Activated naive CD8-positive, alpha-beta T cell treated with anti-CD3 and anti-CD28 coated beads, Interleukin-2, amount 10 ng/mL, durations not matched to agents 7 days and 5 days (primary cell): ENCODE data around the gene AKAP11. TPM values are rescaled to one million over a fixed set of nuclear protein-coding genes. Genes with fewer than 3 reads are reported as not detected.
"Not testable (repeated sequence)": the region's sequence is repeated elsewhere in the genome, so short reads cannot be mapped to it uniquely, and the experiment has no call there.

Experiments used
- ATAC-seq: fragments of 150-1000 bp; cut with Tn5 transposase; one replicate; pipeline ENCODE4 v1.10.0; 2021; ENCODE audit warnings: low read depth, moderate library complexity
- POLR2A ChIA-PET: fragments of 350-600 bp; sonication (Branson Sonifier 250); formaldehyde crosslinking; loops from one replicate; lab custom pipeline; 2021; ENCODE audit warnings: antibody characterized with exemption; lab: Charles Lee
- DNase-seq: peaks from one replicate; pipeline ENCODE4 v3.0.0; 2021
- H3K27ac Mint-ChIP-seq: one replicate; pipeline ENCODE4 v1.8.0; 2022; ENCODE audit warnings: mild to moderate bottlenecking, mixed read lengths
- H3K27me3 Mint-ChIP-seq: one replicate; pipeline ENCODE4 v1.8.0; 2022; ENCODE audit warnings: mild to moderate bottlenecking, moderate library complexity, mixed read lengths
- H3K36me3 Mint-ChIP-seq: one replicate; pipeline ENCODE4 v1.8.0; 2021; ENCODE audit warnings: mild to moderate bottlenecking, mixed read lengths
- H3K4me1 Mint-ChIP-seq: one replicate; pipeline ENCODE4 v1.8.0; 2021; ENCODE audit warnings: mixed read lengths
- H3K4me3 Mint-ChIP-seq: one replicate; pipeline ENCODE4 v1.8.0; 2022; ENCODE audit warnings: mild to moderate bottlenecking, moderate library complexity, mixed read lengths
- H3K9me3 Mint-ChIP-seq: one replicate; pipeline ENCODE4 v1.8.0; 2021; ENCODE audit warnings: mixed read lengths
- total RNA-seq, 2 experiments: library from RNA; stranded (reverse); gene quantifications; one replicate each; pipeline ENCODE4 v1.2.3, GENCODE V29; 2021

AKAP11 gene, protein sequence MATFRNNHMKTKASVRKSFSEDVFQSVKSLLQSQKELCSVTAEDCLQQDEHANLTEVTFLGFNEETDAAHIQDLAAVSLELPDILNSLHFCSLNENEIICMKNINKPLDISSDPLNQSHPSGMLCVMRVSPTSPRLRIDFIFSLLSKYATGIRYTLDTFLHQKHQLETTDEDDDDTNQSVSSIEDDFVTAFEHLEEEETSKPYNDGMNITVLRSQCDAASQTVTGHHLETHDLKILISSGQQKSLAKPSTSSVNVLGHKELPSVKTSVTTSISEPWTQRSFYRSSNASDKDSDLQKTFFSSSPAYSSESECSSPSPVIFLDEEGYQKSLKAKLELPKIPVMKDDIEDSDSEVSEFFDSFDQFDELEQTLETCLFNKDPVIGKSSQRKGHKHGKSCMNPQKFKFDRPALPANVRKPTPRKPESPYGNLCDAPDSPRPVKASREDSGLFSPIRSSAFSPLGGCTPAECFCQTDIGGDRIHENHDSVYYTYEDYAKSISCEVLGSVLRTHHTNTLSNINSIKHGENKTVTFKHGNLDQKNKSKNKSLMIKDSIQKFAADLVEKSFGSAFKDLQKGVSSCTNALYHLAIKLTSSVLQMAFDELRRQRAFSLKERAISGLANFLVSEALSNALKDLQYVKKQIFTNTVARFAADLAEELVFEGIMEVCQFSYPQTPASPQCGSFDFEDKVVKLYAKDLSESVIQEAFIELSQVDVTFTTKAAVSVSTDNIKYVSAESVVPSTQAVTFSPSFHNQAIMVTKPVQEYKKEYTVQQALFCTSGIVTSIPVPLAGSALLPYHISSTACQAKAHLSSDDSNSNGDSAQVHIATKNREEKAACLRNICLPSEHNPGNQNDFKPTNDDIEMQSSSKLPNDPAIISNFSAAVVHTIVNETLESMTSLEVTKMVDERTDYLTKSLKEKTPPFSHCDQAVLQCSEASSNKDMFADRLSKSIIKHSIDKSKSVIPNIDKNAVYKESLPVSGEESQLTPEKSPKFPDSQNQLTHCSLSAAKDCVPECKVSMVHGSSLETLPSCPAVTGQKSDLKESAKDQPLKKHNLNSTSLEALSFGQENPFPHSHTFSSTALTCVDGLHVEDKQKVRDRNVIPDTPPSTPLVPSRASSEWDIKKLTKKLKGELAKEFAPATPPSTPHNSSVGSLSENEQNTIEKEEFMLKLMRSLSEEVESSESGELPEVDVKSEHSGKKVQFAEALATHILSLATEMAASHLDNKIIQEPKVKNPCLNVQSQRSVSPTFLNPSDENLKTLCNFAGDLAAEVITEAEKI (N-terminal part only)
- 10 to 100 TPM; 30.1 to 30.6 TPM for total RNA-seq

DNA sequence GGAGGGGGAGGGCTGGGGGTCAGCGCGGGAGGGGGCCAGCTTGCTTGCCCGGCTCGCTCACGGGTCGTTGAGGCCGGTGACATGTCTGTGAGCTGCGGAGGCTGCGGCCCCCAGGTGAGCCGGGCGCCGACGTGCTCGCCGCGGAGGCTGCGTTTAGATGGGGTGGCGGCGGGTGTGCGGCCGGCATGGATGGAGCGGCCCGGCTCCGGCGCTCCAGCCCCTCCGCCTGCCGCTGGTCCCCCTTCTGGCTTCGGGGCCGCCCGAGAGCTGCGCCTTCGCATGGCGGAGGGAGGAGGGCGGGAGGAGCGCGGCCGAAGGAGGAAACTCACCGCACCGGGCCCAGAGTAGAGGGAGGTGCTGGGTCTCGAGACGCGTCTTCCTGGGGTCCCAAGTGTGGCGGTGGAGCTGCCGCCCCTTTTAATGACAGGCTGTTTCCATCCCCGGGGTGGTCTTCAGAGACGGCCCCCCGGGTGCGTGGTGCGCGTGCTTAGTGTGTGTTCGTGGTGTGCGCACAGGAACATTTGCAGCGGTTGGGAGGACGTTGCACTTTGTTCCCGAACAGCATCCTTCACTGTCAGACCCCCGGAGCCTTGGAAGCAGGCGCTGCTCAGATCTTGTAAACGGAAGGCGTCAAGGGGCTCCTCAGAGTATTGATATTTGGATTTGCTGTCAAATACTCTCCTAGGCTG, at the start of gene AKAP11:
Gene AKAP11 (plus strand): TSS at position 38 of the 689 bp plus-strand sequence. CDS start 14,197 bp downstream, outside the sequence.
- ATAC-seq, result peak; percentile 45
- peaks cover 31% of the 10 kb centered on the region for H3K4me1 Mint-ChIP-seq

DNA sequence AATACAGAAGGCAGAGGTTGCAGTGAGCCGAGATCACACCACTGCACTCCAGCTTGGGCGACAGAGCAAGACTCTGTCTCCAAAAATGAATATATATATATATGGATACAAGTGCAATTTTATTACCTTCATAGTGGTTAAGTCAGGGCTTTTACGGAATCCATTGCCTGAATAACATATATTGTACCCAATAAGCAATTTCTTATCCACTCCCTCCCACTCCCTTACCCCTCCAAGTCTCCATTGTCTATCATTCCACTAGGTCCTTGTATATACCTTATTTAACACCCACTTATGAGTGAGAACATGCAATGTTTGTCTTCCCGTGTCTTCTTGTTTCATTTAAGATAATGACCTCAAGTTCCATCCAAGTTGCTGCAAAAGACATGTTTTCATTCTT, 48.3 kb upstream of the AKAP11 start:
- H3K4me1 Mint-ChIP-seq, result peaks cover 1% of the 10 kb centered on the region
- H3K27me3 Mint-ChIP-seq, result no peaks in the 10 kb centered on the region
- H3K4me3 Mint-ChIP-seq, result no peak overlapping the region
- no peak for DNase-seq
- H3K36me3 Mint-ChIP-seq, result peaks cover 34% of the 10 kb centered on the region
- no peaks in the 10 kb centered on the region for H3K9me3 Mint-ChIP-seq
- H3K27ac Mint-ChIP-seq, result no peak overlapping the region
- no peak for ATAC-seq
- POLR2A ChIA-PET, result no interaction called here

More for the DNA sequence above, at the start of gene AKAP11:
- peak within 1 kb of the TSS; percentile 96 for H3K4me3 Mint-ChIP-seq
- peaks cover 16% of the 10 kb centered on the region for H3K36me3 Mint-ChIP-seq
- peak; percentile 73 for DNase-seq
- H3K27ac Mint-ChIP-seq, result peak within 1 kb of the TSS; percentile 96
- no peaks in the 10 kb centered on the region for H3K27me3 Mint-ChIP-seq
- POLR2A ChIA-PET, result interaction anchor here (0.6 to 2.1 kb wide), 13 partner anchors 8 to 1607 kb away, joined by 3 to 7 read pairs (median 4); partner anchors contain the start of genes DGKH and WBP4
- no peaks in the 10 kb centered on the region for H3K9me3 Mint-ChIP-seq

GRCh38 chr13:42225051-42225450, 46.9 kb upstream of the AKAP11 start:
- Mint-ChIP-seq H3K27me3 (no peaks in the 10 kb centered on the region), H3K4me3 (no peak overlapping the region), H3K4me1 (peaks cover 3% of the 10 kb centered on the region), H3K36me3 (peaks cover 33% of the 10 kb centered on the region), H3K9me3 (no peaks in the 10 kb centered on the region), H3K27ac (no peak overlapping the region)
- ATAC-seq, result no peak
- POLR2A ChIA-PET, result no interaction called here
- DNase-seq, result no peak

DNA sequence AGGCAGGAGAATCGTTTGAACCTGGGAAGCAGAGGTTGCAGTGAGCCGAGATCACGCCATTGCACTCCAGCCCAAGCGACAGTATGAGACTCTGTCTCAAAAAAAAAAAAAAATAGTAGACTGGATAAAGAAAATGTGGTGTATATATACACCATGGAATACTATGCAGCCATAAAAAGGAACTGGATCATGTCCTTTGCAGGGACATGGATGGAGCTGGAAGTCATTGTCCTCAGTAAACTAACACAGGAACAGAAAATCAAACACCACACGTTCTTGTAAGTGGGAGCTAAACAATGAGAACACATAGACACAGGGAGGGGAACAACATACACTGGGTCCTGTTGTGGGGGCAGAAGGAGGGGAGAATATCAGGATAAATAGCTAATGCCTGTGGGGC, 45.2 kb upstream of the AKAP11 start:
- POLR2A ChIA-PET, result interaction anchor here (0.6 kb wide), 1 partner anchor 15 kb away, joined by 3 read pairs; no protein-coding TSS in a partner anchor
- not testable (repeated sequence) for H3K4me1 Mint-ChIP-seq, DNase-seq, H3K27me3 Mint-ChIP-seq, H3K4me3 Mint-ChIP-seq, H3K9me3 Mint-ChIP-seq, ATAC-seq, H3K27ac Mint-ChIP-seq
- H3K36me3 Mint-ChIP-seq, result peaks cover 26% of the 10 kb centered on the region

- Mint-ChIP-seq H3K4me1 (peaks cover 3% of the 10 kb centered on the region), H3K27ac (no peak overlapping the region), H3K36me3 (peaks cover 31% of the 10 kb centered on the region), H3K27me3 (no peaks in the 10 kb centered on the region), H3K9me3 (no peaks in the 10 kb centered on the region), H3K4me3 (no peak overlapping the region)
- ATAC-seq (no peak), DNase-seq (no peak)
- POLR2A ChIA-PET, result no interaction called here
Observed at GRCh38 chr13:42228527-42228926, 43.4 kb upstream of the AKAP11 start.

- no peak overlapping the region for H3K27ac Mint-ChIP-seq
- H3K4me1 Mint-ChIP-seq, result peaks cover 3% of the 10 kb centered on the region
- POLR2A ChIA-PET, result no interaction called here
- H3K9me3 Mint-ChIP-seq, result no peaks in the 10 kb centered on the region
- DNase-seq, result no peak
- no peaks in the 10 kb centered on the region for H3K27me3 Mint-ChIP-seq
- ATAC-seq, result no peak
- no peak overlapping the region for H3K4me3 Mint-ChIP-seq
- peaks cover 29% of the 10 kb centered on the region for H3K36me3 Mint-ChIP-seq
Observed at GRCh38 chr13:42229287-42229686, 42.7 kb upstream of the AKAP11 start.

DNA sequence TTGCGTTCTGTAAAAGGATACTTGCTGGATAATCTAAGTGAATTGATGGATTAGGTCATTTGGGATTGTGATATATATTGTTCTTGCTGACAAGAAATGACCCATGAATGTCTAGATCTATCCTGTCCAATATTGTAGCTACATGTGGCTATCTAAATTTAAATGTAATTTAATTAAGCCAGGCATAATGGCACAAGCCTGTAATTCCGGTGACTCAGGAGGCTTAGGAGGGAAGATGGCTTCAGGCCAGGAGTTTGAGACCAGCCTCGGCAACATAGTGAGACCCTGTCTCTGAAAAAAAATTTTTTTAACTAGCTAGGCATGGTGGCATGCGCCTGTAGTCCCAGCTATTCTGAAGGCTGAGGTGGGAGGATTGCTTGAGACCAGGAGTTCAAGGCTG, 39.3 kb upstream of the AKAP11 start:
- peaks cover 5% of the 10 kb centered on the region for H3K4me1 Mint-ChIP-seq
- POLR2A ChIA-PET, result no interaction called here
- H3K9me3 Mint-ChIP-seq, result no peaks in the 10 kb centered on the region
- peaks cover 15% of the 10 kb centered on the region for H3K36me3 Mint-ChIP-seq
- no peaks in the 10 kb centered on the region for H3K27me3 Mint-ChIP-seq
- H3K4me3 Mint-ChIP-seq, result no peak overlapping the region
- DNase-seq (no peak), ATAC-seq (no peak)
- H3K27ac Mint-ChIP-seq, result no peak overlapping the region

GRCh38 chr13:42233726-42234125, 38.2 kb upstream of the AKAP11 start:
- ATAC-seq (no peak), DNase-seq (no peak)
- Mint-ChIP-seq H3K27ac (no peak overlapping the region), H3K27me3 (no peaks in the 10 kb centered on the region), H3K36me3 (peaks cover 15% of the 10 kb centered on the region), H3K9me3 (no peaks in the 10 kb centered on the region), H3K4me1 (peaks cover 4% of the 10 kb centered on the region), H3K4me3 (no peak overlapping the region)
- POLR2A ChIA-PET, result no interaction called here

DNA sequence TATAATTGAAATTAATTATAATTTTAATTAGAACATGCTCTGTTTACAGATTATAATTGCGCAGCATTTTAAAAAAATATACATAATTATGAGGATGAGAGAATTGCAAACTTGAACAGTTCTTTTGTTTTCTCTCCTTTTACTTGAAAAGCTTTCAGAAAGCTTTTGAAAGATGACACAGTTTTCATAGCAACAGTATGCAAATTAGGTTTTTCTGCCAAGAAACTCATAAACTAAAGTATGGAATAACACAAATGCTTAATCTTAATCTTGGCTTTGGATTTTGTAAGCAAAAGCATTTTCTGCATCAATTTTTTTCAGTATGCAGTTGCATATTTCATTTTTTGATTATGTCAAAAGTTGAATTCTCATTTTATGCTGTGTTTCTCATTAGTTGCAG, 32.8 kb upstream of the AKAP11 start:
- peaks cover 3% of the 10 kb centered on the region for H3K4me1 Mint-ChIP-seq
- H3K27me3 Mint-ChIP-seq, result no peaks in the 10 kb centered on the region
- peaks cover 13% of the 10 kb centered on the region for H3K36me3 Mint-ChIP-seq
- no peaks in the 10 kb centered on the region for H3K9me3 Mint-ChIP-seq
- POLR2A ChIA-PET, result no interaction called here
- H3K4me3 Mint-ChIP-seq, result no peak overlapping the region
- no peak for DNase-seq
- H3K27ac Mint-ChIP-seq, result no peak overlapping the region
- ATAC-seq, result no peak

- POLR2A ChIA-PET, result no interaction called here
- no peak overlapping the region for H3K4me3 Mint-ChIP-seq
- DNase-seq, result no peak
- H3K9me3 Mint-ChIP-seq, result no peaks in the 10 kb centered on the region
- H3K4me1 Mint-ChIP-seq, result peaks cover 3% of the 10 kb centered on the region
- no peak overlapping the region for H3K27ac Mint-ChIP-seq
- H3K27me3 Mint-ChIP-seq, result no peaks in the 10 kb centered on the region
- peaks cover 13% of the 10 kb centered on the region for H3K36me3 Mint-ChIP-seq
- ATAC-seq, result no peak
Observed at GRCh38 chr13:42239644-42240043, 32.3 kb upstream of the AKAP11 start.

GRCh38 chr13:42246541-42246940, 25.4 kb upstream of the AKAP11 start:
- no peak overlapping the region for H3K27ac Mint-ChIP-seq

DNA sequence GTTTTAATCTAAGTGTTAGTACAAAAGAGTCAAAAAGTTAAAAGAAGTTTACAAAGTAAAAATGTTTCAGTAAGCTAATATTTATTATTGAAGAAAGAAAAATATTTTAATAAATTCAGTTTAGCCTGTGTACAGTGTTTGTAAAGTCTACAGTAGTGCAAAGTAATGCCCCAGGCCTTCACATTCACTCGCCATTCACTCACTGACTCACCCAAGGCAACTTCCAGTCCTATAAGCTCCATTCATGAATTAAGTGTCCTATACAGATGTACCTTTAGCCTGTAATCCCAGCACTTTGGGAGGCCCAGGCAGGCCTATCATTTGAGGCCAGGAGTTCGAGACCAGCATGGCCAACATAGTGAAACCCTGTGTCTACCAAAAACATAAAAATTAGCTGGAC, 24.1 kb upstream of the AKAP11 start:
- Mint-ChIP-seq H3K9me3 (no peaks in the 10 kb centered on the region), H3K4me1 (no peaks in the 10 kb centered on the region)
- POLR2A ChIA-PET, result no interaction called here

More at GRCh38 chr13:42246541-42246940, 25.4 kb upstream of the AKAP11 start:
- no peak for DNase-seq
- H3K4me3 Mint-ChIP-seq, result no peak overlapping the region
- POLR2A ChIA-PET, result no interaction called here
- no peak for ATAC-seq
- H3K36me3 Mint-ChIP-seq, result peaks cover 4% of the 10 kb centered on the region
- H3K27me3 Mint-ChIP-seq, result no peaks in the 10 kb centered on the region
- H3K4me1 Mint-ChIP-seq, result no peaks in the 10 kb centered on the region
- H3K9me3 Mint-ChIP-seq, result no peaks in the 10 kb centered on the region

More for the DNA sequence above, 24.1 kb upstream of the AKAP11 start:
- Mint-ChIP-seq H3K27me3 (no peaks in the 10 kb centered on the region), H3K4me3 (no peak overlapping the region), H3K36me3 (peaks cover 4% of the 10 kb centered on the region), H3K27ac (no peak overlapping the region)
- DNase-seq (no peak), ATAC-seq (no peak)
